K562 (cell line): Measurements from ENCODE around the gene CTIF.

Experiments used
- ATF1 ChIP-seq, 2 experiments: fragments of 450-650 bp in 1 of 2; IDR thresholded peaks; 2 replicates each; pipeline ENCODE4 v1.6.1; 2016; ENCODE audit warnings: missing compliant biosample characterization in 1 of 2, missing genetic modification characterization in 1 of 2
- MAFF ChIP-seq: IDR thresholded peaks from 2 replicates; pipeline ENCODE4 v1.6.1; 2012; ENCODE audit warnings: low read length, improper control_type of control experiment
- POLR2AphosphoS5 ChIP-seq: IDR thresholded peaks from 2 replicates; pipeline ENCODE4 v1.6.1; 2011; ENCODE audit warnings: mild to moderate bottlenecking, low read depth, low read length, moderate library complexity; ENCODE audit not compliant: control insufficient read depth, insufficient read depth
- RERE ChIP-seq: sonication (generic); formaldehyde crosslinking; IDR thresholded peaks from 2 replicates; pipeline ENCODE4 v1.8.0; 2023; ENCODE audit warnings: missing genetic modification reagents, mild to moderate bottlenecking, borderline replicate concordance
- SAP30 ChIP-seq: fragments of 200-600 bp; sonication (generic); IDR thresholded peaks from 2 replicates; pipeline ENCODE4 v1.6.1; 2012; ENCODE audit warnings: borderline replicate concordance, low read depth, mild to moderate bottlenecking, moderate library complexity, low read length, control low read depth, inconsistent platforms; ENCODE audit not compliant: insufficient read depth, poor library complexity, severe bottlenecking
- SETDB1 ChIP-seq: IDR thresholded peaks from one replicate; pipeline ENCODE4 v1.6.1; 2012; ENCODE audit warnings: low read length, control low read depth, inconsistent platforms
- SNAPC5 ChIP-seq: fragments of 250-450 bp; sonication (Bioruptor Pico); IDR thresholded peaks from 2 replicates; pipeline ENCODE4 v1.8.0; 2021; ENCODE audit warnings: moderate library complexity, mild to moderate bottlenecking, inconsistent platforms
- SREBF2 ChIP-seq: sonication (generic); formaldehyde crosslinking; IDR thresholded peaks from 2 replicates; pipeline ENCODE4 v1.4.0; 2020; ENCODE audit warnings: mild to moderate bottlenecking, missing genetic modification reagents
- STAT6 ChIP-seq: sonication (generic); formaldehyde crosslinking; IDR thresholded peaks from 2 replicates; pipeline ENCODE4 v1.8.1; 2023; ENCODE audit warnings: mild to moderate bottlenecking, missing genetic modification reagents
- TAF1 ChIP-seq: IDR thresholded peaks from 2 replicates; pipeline ENCODE4 v1.6.1; 2011; ENCODE audit warnings: mild to moderate bottlenecking, low read length, moderate library complexity; ENCODE audit not compliant: insufficient read depth, control insufficient read depth, severe bottlenecking; ENCODE audit errors: extremely low read depth
- TGIF2 ChIP-seq: sonication (generic); formaldehyde crosslinking; IDR thresholded peaks from 2 replicates; pipeline ENCODE4 v1.8.1; 2022; ENCODE audit warnings: mild to moderate bottlenecking, missing genetic modification reagents, moderate library complexity
- THRB ChIP-seq: fragments of 450-650 bp; formaldehyde crosslinking; conservative IDR thresholded peaks from 2 replicates; pipeline ENCODE4 v1.4.0; 2022; ENCODE audit warnings: mild to moderate bottlenecking, missing genetic modification characterization

- TF ChIP-seq TGIF2 (CRISPR knock-in tag) (no peak), SNAPC5 (CRISPR knock-in tag) (no peak), STAT6 (no peak), POLR2AphosphoS5 (no peak), MAFF (no peak), SREBF2 (CRISPR knock-in tag) (no peak), THRB (no peak), SAP30 (no peak), RERE (no peak), ATF1 (CRISPR knock-in tag; IDR thresholded peaks at IDR 0.05) (no peak), ATF1 (tag; IDR thresholded peaks at IDR 0.05) (no peak), SETDB1 (no peak), TAF1 (no peak)
Measured at GRCh38 chr18:48826806-48827205, 288.0 kb downstream of the CTIF start.
